C1 segment of cervical spinal cord (tissue), 14 donors: ENCODE data around the gene TTYH3.

Experiments
- DNase-seq, 14 donors: peaks; one replicate each; lab custom pipeline; 2025; lab: John Stamatoyannopoulos, UW

TTYH3 gene

DNA sequence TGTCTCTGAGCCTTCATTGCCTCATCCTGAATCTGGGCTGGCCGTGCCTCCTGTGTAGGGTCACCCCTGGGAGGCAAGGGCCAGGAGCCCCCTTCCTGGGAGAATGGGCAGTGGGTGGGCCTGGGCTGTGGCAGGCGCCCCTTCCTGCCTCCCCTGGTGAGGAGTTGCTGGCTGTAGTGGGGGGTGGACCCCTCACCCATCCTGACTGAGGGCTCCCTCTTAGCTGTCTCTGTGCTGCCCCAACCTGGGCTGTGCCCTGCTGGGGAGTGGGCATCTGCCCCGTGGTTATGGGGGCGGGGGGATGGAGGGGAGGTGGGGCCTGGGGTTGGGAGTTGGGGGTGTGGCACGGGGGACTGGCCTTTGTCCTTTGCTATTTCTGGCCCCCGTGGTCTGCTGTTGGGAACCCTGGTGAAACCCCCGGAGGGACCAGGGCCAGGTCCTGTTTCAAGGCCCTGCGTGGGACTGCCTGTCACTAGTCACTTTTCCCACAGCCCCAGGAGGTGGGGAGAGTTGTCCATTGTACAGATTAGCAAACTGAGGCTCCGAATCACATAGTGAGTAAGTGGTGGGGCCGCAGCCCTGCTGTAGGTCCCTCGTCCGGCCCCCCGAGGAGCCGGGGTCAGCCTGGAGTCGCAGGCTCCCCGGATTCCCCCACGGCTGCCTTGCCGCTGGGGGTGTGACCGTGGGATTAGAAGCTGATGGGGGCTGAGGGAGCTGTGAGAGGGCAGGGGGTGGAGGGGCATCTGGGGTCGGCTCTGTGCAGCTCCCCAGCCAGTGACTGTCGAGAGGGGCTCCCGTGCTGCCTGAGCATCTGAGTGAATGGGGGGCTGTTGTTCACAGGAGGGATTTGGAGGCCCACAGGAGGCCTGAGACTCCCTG is 2.7 kb downstream of the TTYH3 start:
- DNase-seq = no peak

DNA sequence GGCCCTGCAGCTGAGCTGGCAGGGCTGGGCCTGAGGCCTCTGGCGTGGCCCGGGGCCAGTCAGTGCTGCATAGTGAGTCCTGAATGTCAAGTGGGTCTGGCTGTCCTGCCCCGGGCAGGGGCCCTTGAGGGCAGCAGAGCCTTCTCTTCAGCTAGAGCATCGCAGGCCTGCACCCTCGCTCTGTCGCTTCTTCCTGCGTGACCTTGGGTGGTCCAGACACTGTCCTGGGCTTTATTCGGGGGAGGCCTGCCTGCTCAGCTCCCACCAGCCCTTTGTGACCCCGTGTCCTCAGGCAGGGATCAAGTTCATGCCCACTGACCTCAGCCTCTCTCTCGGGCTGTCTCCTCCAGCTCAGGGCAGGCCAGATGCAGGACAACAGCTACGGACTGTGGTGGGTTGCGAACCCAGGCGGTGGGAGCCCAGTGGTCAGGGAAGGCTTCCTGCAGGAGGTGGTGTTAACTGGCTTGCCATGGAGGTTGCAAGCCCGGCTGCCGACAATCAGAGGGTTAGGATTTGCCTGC is 3.4 kb downstream of the TTYH3 start:
- no peak for DNase-seq

DNA sequence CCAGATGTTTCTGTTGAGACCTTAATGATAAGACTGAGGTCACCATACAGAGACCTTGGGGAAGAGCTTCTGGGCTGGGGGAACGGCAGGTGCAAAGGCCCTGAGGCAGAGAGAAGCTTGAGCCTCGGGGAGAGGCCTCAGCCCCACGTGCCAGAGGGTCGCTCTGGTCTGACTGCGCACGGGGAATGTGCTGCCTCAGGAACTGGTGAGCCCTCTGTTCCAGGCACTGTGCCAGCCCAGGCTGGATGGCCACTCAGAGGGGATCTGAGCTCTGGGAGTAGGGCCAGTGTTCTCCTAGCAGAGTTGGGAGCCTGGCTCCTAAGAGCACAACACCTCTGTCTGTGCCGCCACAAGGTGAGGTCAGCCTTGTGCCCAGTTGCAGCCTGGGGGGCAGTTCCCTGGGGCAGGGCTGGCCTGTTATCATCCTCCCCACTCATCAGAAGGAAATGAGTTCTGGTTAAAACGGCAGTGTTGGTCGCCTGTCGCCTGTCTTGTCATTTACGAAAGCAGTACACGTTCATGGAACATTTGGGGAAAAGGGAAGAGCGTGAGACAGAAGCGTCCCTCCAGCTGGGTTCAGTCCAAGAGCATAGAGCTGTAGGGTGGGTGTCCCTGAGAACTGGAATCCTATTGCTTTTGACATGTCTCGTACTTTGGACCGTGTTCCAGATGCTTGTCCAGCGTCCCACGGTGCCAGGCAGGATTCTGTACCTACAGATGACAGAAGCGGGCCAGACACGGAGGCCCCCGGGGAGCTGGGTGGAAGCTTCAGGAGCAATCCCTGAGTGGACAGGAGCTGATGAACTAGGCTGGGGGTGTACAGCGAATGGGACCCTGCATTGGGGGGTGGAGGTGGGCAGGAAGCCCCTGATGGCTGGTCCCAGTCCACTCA is 4.3 kb downstream of the TTYH3 start:
- peak in 5 of 14 donors; percentile 11 to 47 (median 32) for DNase-seq

DNA sequence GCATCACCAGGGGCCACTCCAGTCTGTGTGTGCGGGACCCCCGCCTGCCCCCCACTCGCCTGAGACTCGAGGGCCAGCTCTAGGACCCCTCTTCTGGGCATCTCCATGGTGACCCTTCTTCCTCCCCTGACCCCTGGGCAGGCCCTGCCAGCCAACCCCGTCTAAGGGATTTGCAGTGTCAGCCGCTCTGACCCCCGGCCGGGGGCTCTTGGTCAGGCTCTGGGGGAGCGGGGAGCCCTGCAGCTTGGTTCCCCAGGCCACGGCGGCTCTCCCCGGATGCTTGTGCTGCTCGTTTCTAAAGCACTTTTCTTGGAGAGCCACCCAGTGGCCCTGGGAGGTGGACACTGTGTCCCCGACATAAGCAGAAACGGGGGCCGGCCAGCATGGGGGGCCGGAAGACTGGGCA is 5.3 kb downstream of the TTYH3 start:
- DNase-seq = no peak

DNA sequence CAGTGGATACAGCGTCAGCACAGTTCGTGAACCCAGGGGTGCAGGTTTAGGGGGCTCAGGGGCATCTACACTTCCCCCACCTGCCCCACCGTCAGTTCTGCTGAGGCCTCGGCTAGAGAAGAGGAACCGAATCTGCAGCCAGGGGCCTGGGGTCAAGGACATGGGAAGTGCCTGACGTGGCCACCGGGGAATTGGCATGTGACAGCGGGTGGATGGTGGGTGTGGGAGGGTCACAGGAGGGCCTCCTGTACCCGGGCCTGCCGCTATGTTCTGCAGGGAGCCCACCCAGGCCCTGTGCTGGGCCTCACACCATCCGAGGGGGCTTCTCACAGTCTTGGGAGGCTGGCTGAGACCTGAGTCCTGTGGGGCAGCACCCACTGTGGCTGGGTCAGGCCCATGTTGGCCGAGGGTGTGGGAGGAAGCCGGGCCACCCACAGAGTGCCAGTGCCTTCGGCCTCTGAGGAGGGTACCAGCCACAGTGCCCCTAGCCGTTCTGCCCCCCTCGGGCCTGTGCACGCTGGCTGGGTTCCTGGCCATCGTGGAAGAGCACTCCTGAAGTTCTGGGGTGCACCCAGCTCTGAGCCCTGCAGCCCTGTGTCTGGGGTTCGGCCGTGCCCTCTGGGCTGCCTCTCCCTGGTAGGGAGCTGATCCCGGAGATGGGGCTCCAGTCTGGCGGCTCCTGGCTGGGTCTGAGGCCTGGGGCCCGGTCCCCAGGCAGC is 5.9 kb downstream of the TTYH3 start:
- peak in 10 of 14 donors; percentile 17 to 74 (median 54) for DNase-seq

DNA sequence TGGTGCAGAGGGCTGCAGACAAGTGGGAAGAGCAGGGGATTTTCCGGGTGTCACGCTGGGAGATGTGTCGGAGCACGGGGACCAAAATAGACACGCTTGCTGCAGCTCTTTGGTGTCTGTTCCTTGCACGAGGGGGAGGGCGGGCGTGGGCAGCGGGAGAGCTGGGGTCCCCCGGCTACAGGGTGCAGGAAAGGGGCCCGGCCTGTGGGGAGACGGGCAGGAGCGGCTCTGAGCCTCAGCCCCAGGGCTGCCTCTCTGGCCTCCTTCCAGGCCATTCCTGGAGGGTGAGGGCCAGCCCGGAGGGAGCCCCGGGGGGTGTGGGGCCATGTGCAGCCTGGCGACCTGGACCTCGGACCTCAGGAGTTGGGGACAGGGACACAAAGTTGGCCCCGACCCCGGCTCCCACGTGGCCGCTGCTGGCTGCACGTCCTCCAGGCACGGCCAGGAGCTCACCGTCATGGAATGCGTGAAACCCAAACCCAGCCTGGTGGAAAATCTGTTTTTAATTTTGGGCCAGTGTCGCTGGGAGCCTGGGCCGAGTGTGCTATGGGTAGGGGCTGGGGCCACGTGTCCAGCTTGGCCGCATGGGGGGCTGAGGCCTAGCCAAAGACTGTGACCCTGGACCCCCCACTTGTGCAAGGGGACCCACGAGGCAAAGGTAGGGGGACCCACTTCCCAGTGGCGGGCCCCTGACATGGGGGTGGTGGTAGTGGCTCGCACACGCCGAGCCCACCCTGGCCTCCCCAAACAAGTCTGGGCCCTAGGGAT is 6.6 kb downstream of the TTYH3 start:
- peak in 2 of 14 donors; percentile 40 to 50 for DNase-seq

DNA sequence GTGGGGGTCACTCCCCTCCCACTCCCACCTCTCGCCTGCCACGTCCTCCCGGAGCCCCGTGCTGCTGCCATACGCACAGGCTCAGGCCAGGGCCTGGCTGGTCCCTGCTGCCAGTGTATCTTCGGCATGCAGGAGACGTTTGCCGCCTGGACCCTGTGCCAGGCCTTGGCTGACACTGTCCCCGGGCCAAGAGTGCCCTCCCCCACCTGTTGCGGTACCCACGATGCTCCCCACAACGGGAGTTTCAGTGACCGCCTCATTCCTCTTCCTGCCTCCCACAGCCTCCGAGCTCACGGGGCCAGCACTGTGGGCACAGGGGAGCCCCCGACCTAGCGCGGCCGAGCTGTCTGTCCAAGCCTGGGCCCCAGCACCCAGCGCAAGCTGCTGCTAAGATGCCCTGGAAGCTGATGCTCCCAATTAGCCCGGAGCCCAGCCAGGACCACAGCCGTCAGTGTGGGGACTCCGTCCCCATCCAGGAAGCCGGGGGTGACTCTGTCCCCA is 7.4 kb downstream of the TTYH3 start:
- DNase-seq = peak in 5 of 14 donors; percentile 23 to 66 (median 38)

DNA sequence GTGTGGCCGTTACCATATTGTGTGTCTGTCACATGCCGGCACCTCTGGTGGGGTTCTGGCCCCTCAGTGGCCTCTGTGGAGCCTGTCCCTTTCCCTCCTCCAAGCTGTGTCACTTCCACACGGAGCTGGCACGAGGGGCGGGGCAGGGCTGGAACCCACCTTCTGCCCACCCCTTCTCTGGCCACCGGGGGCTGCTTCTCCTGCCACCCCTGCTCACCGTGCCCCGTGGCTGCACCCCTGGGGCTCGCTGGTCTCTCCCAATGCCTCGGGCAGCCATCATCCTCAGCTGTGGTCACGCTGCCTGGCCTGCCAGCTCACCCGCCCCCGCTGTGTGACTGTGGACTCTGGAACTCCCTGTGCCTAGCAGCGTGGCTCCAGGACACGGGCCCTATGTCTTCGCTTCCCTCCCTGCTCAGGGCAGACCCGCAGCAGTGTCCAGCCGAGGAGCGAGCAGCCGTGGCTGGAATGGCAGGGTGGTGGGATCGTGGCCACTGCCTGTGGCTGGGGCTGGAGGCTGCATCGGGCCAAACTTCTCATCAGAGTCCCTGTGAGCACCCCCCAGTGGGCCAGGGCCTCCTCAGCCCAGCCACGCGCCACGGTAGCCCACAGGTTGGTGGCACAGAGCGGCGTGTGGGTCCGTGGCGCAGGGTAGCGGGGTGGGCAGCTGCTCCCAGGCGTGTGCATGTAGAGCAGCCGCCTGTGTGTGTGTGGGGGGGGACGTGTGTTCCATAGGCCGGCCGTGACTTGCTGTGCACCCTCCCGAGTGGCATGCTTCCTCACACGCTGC is 8.1 kb downstream of the TTYH3 start:
- DNase-seq = peak in 1 of 14 donors; percentile 47

DNA sequence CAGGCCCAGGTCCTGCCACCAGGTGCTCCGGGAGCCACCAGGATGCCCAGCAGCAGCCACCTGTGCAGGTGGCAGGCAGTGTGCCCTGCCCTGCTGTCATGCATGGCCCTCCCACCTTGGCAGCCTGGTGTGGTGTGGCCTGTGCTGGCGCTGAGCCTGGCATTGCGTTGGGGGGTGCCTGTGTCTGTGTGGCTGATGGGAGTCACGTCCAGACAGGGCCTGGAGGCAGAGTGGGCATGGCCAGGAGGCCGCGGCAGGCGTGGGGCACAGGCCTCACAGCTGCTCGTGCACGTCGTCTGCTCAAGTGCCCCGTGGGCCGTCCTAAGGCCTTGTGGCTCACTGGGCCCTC is 8.7 kb downstream of the TTYH3 start:
- DNase-seq = peak in 1 of 14 donors; percentile 69

DNA sequence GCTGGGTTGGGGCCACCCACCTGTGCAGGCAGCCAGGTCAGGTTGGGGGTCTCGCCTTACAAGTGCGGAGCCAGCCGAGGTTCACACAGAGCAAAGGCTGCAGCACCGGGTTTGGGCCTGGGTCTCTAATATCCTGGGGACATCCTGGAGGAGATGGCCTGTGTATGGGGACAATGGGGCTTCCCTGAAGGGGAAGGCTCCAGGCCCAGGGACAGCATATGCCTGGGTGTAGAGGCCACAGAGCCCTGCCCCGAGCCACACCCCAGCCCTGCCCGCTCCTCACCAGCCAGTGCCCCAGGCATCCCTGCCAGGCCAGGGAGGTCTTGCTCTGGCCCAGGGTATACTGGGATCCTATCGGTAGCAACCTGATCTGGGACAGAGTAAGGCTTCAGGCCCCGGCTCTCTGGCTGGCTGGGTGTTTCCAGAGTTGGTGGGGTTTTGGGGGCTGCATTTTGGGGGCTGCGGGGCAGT is 9.1 kb downstream of the TTYH3 start:
- no peak for DNase-seq

DNA sequence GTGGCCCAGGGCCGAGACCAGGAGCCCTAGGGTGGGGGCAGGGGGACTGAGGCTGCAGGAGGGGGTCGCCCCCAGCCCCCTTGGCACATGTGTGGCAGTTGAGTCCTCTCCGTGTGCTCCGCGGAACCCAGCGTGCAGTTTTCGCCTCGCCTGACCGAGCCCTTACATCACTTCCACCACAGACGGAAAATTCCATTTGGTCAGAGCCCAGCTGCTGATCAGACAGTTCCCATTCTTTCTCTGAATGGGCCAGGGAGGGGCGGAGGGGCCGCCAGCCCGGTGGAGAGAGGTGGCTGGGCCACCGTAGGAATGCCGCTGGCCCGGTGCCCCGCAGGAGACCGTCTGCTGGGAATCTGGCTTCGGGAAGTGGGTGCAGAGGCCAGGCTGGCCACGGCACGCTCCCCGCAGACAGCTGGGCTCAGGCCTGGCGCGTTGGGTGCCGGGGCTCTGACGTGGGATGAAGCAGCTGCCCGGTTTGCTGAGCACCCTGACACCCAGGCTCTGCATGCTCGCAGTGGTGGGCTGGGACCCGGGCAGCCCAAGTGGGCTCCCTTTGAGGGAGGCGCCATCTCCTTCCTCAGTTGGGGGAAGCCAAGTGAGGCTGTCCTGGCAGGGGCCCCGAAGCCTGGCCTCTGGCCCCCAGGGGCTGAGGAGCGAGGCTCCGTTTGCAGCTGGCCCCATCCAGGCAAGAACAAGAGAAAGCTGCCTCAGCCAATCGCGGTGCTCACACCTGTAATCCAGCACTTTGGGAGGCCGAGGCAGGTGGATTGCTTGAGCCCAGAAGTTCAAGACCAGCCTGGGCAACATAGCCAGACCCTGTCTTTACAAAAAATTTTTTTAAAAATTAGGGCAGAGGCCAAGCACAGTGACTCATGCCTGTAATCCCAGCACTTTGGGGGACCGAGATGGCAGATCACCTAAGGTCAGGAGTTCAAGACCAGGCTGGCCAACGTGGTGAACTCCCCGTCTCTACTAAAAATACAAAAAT is 9.9 kb downstream of the TTYH3 start:
- peak in 13 of 14 donors; percentile 39 to 85 (median 75) for DNase-seq

DNA sequence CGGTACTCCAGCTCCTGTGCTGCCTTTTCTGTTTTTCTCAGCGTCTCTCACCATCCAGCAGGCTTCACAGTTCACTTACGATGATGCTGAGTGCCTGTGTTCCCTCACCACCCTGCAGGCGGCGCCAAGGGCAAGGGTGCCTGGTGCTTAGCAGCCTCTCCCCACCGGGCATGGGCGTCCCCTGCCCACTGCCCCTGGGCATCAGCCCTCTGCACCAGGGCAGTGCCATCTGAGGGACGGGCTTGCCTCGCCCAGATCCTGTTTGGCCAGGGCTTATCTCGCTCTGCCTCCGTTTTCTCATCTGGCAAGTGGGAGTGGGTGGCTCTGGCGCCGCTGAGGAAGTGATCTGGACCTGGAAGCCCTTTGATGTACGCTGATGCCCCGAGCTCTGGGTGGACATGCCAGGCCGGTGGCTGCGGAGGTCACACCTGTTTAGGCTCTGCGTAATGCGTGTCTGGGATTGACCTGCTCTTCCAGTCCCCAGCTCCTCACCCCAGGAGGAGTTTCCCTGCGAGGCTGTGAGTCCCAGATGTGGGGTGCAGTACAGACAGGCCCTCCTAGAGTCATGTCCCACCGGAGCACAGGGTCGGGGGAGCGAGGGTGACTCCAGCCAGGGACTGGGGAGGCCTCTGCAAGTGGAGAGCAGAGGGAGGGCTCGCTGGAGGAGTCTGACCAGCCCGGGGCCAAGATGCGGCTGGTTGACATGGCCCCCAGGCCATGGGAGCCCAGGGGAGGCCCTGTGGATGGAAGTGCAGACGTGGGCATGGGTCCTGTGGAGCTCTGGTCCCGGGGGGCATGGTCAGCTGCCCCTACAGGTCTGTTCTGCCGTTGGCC is 11.8 kb downstream of the TTYH3 start:
- DNase-seq = no peak

DNA sequence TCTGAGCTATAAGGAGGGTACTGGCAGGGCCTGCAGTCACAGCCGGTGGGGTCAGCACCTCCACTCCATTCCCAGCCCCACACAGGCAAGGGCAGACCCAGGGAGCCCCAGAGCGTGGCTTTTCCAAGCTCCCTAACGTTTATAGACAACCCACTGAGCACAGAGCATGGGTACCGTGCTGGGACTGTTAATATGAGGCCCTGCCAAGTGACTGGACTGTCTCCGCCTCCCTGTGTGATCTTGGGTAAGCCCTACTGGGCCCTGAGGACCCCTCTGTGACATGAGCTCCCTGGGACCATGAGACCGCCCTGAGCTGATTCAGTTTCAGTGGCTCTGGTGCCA is 12.4 kb downstream of the TTYH3 start:
- no peak for DNase-seq

DNA sequence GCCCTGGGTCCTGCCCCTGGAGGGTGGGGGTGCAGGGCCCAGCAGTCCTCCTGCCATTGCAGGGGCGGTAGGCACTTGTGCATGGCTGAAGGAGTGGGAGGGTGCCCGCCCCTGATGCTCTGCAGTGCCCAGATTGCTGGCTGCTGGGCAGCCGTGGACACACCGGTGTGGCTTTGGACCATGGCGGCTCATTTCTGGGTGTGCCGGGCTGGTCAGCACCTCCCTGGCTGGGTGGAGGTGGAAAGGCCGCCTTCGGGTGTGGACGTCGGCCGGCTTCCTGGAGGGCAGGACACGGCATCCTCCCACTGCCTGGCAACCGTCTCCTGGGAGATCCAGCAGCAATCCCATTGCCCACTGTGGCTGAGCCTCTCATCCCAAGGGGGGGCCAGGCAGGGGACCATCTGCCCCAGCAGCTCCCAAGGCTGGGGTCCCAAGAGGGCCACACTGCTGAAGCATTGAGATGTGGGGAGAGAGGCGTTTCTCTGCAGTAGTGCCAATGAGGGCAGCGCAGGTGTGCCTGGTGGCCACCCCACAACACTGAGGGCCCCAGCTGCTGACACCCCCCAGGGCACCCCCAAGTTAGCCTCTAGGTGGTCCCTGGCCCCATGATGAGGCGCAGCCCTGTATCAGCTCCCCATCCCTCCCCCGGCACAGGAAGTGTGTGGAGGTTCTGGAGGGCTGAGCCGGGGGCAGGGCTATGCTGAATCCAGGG is 12.9 kb downstream of the TTYH3 start:
- DNase-seq = peak in 1 of 14 donors; percentile 22

DNA sequence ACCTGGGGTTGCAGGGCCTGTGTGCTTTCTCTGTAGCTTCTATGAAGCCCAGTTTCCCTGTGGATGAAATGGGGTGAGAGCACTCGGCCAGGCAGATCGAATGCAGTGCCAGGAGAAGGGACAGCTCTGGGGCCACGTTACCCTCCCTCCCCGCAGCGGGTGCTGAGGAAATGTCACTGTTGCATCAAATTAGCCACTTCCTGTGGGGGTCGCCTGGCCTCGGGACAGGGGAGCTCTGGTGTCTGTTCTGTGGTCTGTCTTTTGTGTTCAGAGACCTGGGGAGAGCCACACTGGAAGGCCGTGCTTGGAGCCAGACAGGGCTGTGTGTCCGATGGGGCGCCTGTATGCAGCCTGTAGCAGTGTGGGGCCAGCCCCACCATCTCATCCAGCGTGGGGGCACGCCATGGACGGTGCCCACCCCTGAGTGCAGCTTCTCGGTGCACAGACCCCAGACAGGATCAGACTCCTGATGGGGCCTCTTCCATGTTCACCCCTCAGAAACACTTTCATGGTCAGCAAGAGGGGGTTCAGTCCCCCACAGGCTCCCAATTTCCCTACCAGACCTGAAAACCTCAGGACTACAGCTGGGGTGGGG is 13.6 kb downstream of the TTYH3 start:
- peak in 2 of 14 donors; percentile 13 to 26 for DNase-seq

DNA sequence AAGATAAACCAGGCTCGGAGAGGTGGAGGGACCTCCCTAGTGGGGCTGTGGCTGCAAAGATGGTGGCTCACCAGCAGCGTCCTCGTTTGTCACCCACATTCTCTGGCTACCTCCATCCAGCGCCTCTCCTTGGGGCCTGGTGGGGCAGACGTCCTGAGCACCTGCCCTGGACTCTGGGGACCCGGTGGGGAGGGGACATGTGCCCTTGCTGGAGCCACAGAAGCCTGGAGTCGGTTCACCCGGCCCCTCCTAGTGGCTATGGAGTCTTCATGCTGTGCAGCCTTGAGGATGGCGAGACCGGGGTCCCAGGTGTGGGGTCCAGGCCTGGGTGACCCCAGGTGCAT is 14.5 kb downstream of the TTYH3 start:
- DNase-seq = no peak
